HK-2 (cell line): Measurements from ENCODE around the gene CDKN2A.

Experiments
- DNase-seq: peaks from one replicate; pipeline ENCODE4 v3.0.0-alpha.2; 2018; ENCODE audit not compliant: unreplicated experiment

CDKN2A gene

DNA sequence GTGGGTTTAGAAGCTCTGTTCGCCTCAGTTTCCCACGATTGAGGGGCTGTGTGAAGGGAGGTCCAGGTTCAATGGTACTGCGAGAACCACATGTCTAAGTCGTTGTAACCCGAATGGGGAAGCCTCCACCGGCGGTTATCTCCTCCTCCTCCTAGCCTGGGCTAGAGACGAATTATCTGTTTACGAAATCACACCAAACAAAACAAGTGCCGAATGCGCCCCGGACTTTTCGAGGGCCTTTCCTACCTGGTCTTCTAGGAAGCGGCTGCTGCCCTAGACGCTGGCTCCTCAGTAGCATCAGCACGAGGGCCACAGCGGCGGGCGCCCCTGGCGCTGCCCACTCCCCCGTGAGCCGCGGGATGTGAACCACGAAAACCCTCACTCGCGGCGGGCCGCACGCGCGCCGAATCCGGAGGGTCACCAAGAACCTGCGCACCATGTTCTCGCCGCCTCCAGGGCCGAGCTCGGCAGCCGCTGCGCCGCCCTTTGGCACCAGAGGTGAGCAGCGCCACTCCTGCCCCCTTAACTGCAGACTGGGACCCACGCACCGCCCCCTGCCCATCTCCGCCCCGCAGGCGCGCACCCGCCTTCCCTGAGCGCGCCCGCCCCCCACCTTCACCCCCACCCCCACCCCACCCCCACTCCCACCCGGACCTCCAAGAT lies at the start of gene CDKN2A:
TSS of gene CDKN2A (minus strand) at position 500 of the 663 bp plus-strand sequence.
- peak; percentile 78 for DNase-seq

GRCh38 chr9:22043928-22044327 lies 49.7 kb upstream of the CDKN2A start:
- no peak for DNase-seq

GRCh38 chr9:22041775-22042174 lies 47.6 kb upstream of the CDKN2A start:
- DNase-seq, result no peak

GRCh38 chr9:22041344-22041743 lies 47.2 kb upstream of the CDKN2A start:
- no peak for DNase-seq

DNA sequence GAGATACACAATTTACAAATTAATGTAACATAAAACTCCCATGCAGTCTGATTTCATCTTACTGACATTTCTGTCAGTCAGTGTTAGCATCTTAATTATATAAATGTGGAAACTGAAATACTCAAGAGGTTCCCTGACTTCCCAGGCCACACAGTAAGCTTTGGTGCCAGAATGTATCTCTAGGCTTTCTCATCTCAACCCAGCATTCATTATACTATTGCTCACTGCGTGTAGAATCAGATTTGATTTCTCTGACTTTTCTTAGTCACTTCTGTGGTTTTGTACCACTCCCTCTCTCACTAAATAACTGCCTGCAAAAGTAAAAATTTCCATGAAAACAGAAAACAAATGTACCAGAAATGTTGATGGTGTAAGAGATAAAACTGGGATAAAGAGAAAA lies 46.6 kb upstream of the CDKN2A start:
- DNase-seq, result no peak

DNA sequence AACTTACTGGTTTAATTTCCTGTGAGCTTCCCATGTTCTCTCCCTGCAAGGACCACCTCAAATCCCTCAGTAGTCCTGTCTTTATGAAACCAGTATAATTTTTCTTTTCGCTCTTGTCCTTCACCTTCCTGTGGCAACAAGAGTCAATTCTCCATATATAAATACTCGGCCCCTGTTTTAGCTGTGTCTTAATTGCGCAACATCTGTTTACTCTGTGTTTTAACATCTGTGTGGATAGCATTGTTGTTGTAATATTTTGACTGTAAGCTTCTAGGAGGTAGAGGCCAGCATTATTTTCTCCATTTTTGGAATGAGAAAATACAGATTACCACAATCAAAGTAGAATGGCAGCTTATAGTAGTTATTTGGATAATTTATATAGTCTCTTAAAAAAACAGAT lies 45.1 kb upstream of the CDKN2A start:
- DNase-seq, result no peak

DNA sequence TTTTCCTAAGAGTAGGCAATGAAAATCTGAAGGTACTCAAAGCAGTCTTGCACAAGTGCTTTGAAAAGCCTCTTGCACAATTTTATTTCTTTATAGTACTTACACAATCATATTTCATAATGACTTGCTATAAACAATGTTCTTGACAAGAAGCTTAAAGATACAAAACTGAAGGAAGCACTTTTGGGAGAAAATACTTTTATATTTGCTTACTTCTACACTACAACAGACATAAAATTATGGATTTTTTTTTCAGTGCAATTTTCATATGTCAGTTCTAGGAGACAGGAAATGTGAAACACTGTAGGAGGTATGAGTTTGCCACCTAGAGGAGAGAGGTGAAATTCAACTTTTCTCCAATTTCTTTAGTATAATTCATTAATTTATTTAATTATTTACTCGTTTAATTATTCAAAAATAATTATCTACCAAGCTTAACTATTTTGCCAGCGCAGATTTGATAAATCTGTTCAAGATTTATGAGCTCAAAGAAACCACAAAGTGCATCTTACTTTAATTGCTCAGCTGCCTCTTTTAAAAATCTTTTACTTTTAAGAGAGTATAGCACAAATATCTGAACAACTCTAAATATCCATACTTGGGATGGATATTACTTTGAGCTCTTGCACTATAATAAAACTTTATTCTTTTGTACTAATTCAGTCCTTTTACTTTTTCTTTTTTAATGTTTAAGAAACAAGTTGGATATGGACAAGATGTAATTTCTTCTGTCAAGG lies 43.9 kb upstream of the CDKN2A start:
- no peak for DNase-seq

GRCh38 chr9:22036866-22037626 lies 42.9 kb upstream of the CDKN2A start:
- no peak for DNase-seq

- no peak for DNase-seq
Measured at GRCh38 chr9:22035591-22036011, 41.4 kb upstream of the CDKN2A start.

GRCh38 chr9:22033012-22033630 lies 38.9 kb upstream of the CDKN2A start:
- no peak for DNase-seq

- DNase-seq, result no peak
Measured at GRCh38 chr9:22031655-22032411, 37.6 kb upstream of the CDKN2A start.

DNA sequence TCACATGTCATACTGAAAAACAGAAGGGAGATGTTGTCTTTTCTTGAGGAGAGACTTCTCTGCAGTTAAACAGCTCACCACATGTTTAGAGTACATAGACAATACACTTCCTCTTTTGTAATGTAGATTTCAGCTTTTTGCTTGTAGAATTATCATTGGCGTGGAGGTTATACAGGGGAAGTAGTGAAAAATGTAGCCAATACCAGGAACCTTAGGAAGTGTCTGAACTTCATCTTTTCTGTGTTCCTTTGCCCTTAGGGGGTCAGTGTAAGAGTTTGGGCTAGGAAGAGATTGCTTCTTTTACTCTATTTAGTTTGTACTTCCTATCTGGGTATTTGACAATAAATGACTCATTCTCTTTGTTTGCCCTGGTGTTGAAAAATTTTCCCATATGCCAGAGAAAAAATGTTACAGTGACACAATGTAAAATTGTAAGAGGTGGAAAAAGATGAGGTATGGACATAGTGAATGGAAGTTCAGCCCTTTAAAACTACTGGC lies 36.0 kb upstream of the CDKN2A start:
- DNase-seq, result no peak

GRCh38 chr9:22029231-22029630 lies 35.0 kb upstream of the CDKN2A start:
- no peak for DNase-seq

DNA sequence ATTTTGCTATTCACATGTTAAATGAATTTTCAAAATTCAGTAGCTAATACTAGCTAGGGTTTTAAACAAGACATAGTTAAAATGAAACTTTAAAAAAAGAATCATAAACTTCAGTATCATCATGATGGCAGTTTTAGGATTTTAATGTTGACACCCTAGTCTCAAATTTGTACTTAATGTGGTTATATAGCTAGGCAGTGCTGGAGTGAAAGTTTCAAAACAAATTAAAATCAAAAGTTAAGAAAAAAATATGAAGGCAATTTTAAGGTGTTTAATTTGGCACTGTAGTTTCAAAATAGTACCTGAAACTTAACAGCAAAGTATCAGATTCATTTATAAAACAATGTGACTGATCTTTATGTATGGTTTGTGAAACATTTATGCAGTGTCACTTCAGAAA lies 34.2 kb upstream of the CDKN2A start:
- no peak for DNase-seq

GRCh38 chr9:22026696-22027095 lies 32.5 kb upstream of the CDKN2A start:
- no peak for DNase-seq

- no peak for DNase-seq
Measured at GRCh38 chr9:22022396-22022795, 28.2 kb upstream of the CDKN2A start.

- DNase-seq, result no peak
Measured at GRCh38 chr9:22010866-22011625, 16.9 kb upstream of the CDKN2A start.

- DNase-seq, result no peak
Measured at GRCh38 chr9:22009506-22009867, 15.3 kb upstream of the CDKN2A start.

GRCh38 chr9:22008717-22009505 lies 14.7 kb upstream of the CDKN2A start, which contains the start of gene CDKN2B:
CDKN2B (minus strand) TSS chr9:22009305; CDS start chr9:22008953, 352 bp downstream.
- DNase-seq, result peak; percentile 93

DNA sequence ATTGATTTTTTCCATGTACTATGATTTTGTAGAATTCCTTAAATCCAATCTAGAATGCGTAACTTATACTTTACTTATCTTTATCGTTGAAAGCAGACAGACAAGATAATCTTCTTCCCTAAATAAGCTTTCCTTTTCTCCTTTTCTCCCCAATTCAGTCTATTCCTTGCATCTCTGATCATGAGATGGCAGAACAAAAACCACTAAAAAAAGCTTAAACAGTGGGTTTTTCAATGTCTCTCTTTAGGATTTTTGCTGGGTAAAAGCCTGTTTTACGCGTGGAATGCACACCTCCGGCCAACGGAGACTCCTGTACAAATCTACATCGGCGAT lies 14.2 kb upstream of the CDKN2A start:
- no peak for DNase-seq
